IMR-90 (cell line): Measurements from ENCODE around the gene C1R. TPM values are rescaled to one million over a fixed set of nuclear protein-coding genes. Genes with fewer than 3 reads are reported as not detected.

Source experiments
- ATAC-seq: fragments of 200-7000 bp; cut with Tn5 transposase; 2 replicates; pipeline ENCODE4 v1.9.1; 2020; ENCODE audit warnings: low read depth, mild to moderate bottlenecking, moderate library complexity
- BruUV-seq: library from RNA; stranded (reverse); fragments of 400-500 nt; replicated peaks from 2 replicates; lab custom pipeline; 2021; lab: Mats Ljungman, UMichigan
- CTCF ChIA-PET: fragments of 300-600 bp; formaldehyde crosslinking; extraction: SDS; loops from one replicate; lab custom pipeline; 2021; ENCODE audit warnings: antibody characterized with exemption; lab: Yijun Ruan, JAX
- POLR2A ChIA-PET: fragments of 300-600 bp; sonication (Branson Sonifier 250); formaldehyde crosslinking; loops from one replicate; lab custom pipeline; 2022; ENCODE audit warnings: antibody characterized with exemption; ENCODE audit not compliant: unreplicated experiment; lab: Charles Lee
- DNase-seq: peaks from one replicate; pipeline ENCODE4 v3.0.0; 2013
- H2AFZ ChIP-seq: replicated peaks from 2 replicates; pipeline ENCODE3; 2013; ENCODE audit warnings: low read length, mild to moderate bottlenecking; ENCODE audit not compliant: poor library complexity
- H2AK5ac ChIP-seq: 2 replicates; pipeline ENCODE4 v1.6.1; 2013; ENCODE audit warnings: low read depth, low read length, inconsistent platforms
- H2AK9ac ChIP-seq: replicated peaks from 2 replicates; pipeline ENCODE3; 2013; ENCODE audit warnings: mild to moderate bottlenecking, low read depth, low read length, moderate library complexity; ENCODE audit not compliant: poor library complexity
- H2BK120ac ChIP-seq: 2 replicates; pipeline ENCODE4 v1.6.1; 2013; ENCODE audit warnings: low read depth, low read length, inconsistent platforms
- H2BK15ac ChIP-seq: 3 replicates; pipeline ENCODE4 v1.6.1; 2013; ENCODE audit warnings: low read depth, low read length, inconsistent platforms
- H2BK20ac ChIP-seq: 2 replicates; pipeline ENCODE4 v1.6.1; 2013; ENCODE audit warnings: low read depth, mild to moderate bottlenecking, inconsistent platforms, low read length, moderate library complexity
- H2BK5ac ChIP-seq: 2 replicates; pipeline ENCODE4 v1.6.1; 2013; ENCODE audit warnings: mild to moderate bottlenecking, low read depth, low read length, inconsistent platforms; ENCODE audit not compliant: poor library complexity, severe bottlenecking
- H3K14ac ChIP-seq: replicated peaks from 2 replicates; pipeline ENCODE4 v1.6.1; 2013; ENCODE audit warnings: low read depth, low read length, inconsistent platforms
- H3K18ac ChIP-seq: 2 replicates; pipeline ENCODE4 v1.6.1; 2013; ENCODE audit warnings: low read depth, low read length, control low read depth
- H3K23ac ChIP-seq: 2 replicates; pipeline ENCODE4 v1.6.1; 2013; ENCODE audit warnings: low read depth, low read length, inconsistent platforms
- H3K27ac ChIP-seq: 2 replicates; pipeline ENCODE4 v1.5.1; 2013; ENCODE audit warnings: mild to moderate bottlenecking, control low read depth, low read length; ENCODE audit not compliant: insufficient read depth
- H3K27me3 ChIP-seq: 2 replicates; pipeline ENCODE4 v1.6.1; 2013; ENCODE audit warnings: low read length; ENCODE audit not compliant: control insufficient read depth, insufficient read depth
- H3K36me3 ChIP-seq: 2 replicates; pipeline ENCODE4 v1.6.1; 2013; ENCODE audit warnings: low read length, mixed read lengths; ENCODE audit not compliant: control insufficient read depth, insufficient read depth
- H3K4ac ChIP-seq: 2 replicates; pipeline ENCODE4 v1.6.1; 2013; ENCODE audit warnings: low read depth, low read length, inconsistent platforms
- H3K4me1 ChIP-seq: 2 replicates; pipeline ENCODE4 v1.6.1; 2013; ENCODE audit warnings: low read length, mixed read lengths; ENCODE audit not compliant: control insufficient read depth, insufficient read depth
- H3K4me2 ChIP-seq: 2 replicates; pipeline ENCODE4 v1.6.1; 2013; ENCODE audit warnings: low read depth, mild to moderate bottlenecking, control low read depth, low read length, moderate library complexity
- H3K4me3 ChIP-seq: 2 replicates; pipeline ENCODE4 v1.5.1; 2013; ENCODE audit warnings: low read depth, mild to moderate bottlenecking, control low read depth, low read length, moderate library complexity; ENCODE audit not compliant: insufficient read depth
- H3K56ac ChIP-seq: 2 replicates; pipeline ENCODE4 v1.6.1; 2013; ENCODE audit warnings: low read length, inconsistent platforms; ENCODE audit not compliant: insufficient read depth; ENCODE audit errors: extremely low read depth
- H3K79me1 ChIP-seq, 2 experiments: 2 replicates each; pipeline ENCODE4 v1.6.1; 2013; ENCODE audit warnings: low read length in 2 of 2, inconsistent platforms in 1 of 2, low read depth in 1 of 2
- H3K9ac ChIP-seq: 2 replicates; pipeline ENCODE4 v1.6.1; 2013; ENCODE audit warnings: low read depth, low read length, control low read depth
- H3K9me1 ChIP-seq: 2 replicates; pipeline ENCODE4 v1.6.1; 2013; ENCODE audit warnings: low read length, inconsistent platforms; ENCODE audit not compliant: insufficient read depth
- H3K9me3 ChIP-seq: 2 replicates; pipeline ENCODE4 v1.6.1; 2013; ENCODE audit warnings: low read length; ENCODE audit not compliant: control insufficient read depth, insufficient read depth
- H4K20me1 ChIP-seq: 2 replicates; pipeline ENCODE4 v1.6.1; 2013; ENCODE audit warnings: low read length, inconsistent platforms; ENCODE audit not compliant: insufficient read depth
- H4K5ac ChIP-seq: 2 replicates; pipeline ENCODE4 v1.6.1; 2013; ENCODE audit warnings: mild to moderate bottlenecking, low read depth, low read length, control low read depth
- H4K8ac ChIP-seq, 2 experiments: 2 replicates each; pipeline ENCODE4 v1.6.1; 2013; ENCODE audit warnings: low read depth in 2 of 2, low read length in 2 of 2, control low read depth in 1 of 2, inconsistent platforms in 1 of 2
- H4K91ac ChIP-seq: 2 replicates; pipeline ENCODE4 v1.6.1; 2013; ENCODE audit warnings: low read depth, low read length, inconsistent platforms; ENCODE audit not compliant: insufficient read depth
- BHLHE40 ChIP-seq: fragments of 150-350 bp; IDR thresholded peaks from 2 replicates; pipeline ENCODE4 v1.6.1; 2016; ENCODE audit warnings: mild to moderate bottlenecking, low read depth, low read length
- CEBPB ChIP-seq: IDR thresholded peaks from 2 replicates; pipeline ENCODE4 v1.6.1; 2012; ENCODE audit warnings: low read depth, low read length, improper control_type of control experiment
- CTCF ChIP-seq: conservative IDR thresholded peaks from 2 replicates; pipeline ENCODE4 v1.5.1; 2012; ENCODE audit warnings: mild to moderate bottlenecking, low read depth, low read length, improper control_type of control experiment
- ELK1 ChIP-seq: fragments of 150-350 bp; IDR thresholded peaks from 2 replicates; pipeline ENCODE4 v1.6.1; 2016; ENCODE audit warnings: low read depth, mild to moderate bottlenecking, low read length, moderate library complexity, borderline replicate concordance
- MAFK ChIP-seq: IDR thresholded peaks from 2 replicates; pipeline ENCODE4 v1.6.1; 2012; ENCODE audit warnings: low read depth, low read length, improper control_type of control experiment
- MAZ ChIP-seq: IDR thresholded peaks from 2 replicates; pipeline ENCODE4 v1.6.1; 2012; ENCODE audit warnings: low read depth, mild to moderate bottlenecking, low read length, improper control_type of control experiment, moderate library complexity, borderline replicate concordance
- MXI1 ChIP-seq: IDR thresholded peaks from 2 replicates; pipeline ENCODE4 v1.6.1; 2012; ENCODE audit warnings: low read depth, mild to moderate bottlenecking, low read length, moderate library complexity, borderline replicate concordance
- RAD21 ChIP-seq: IDR thresholded peaks from 2 replicates; pipeline ENCODE4 v1.6.1; 2012; ENCODE audit warnings: low read length, improper control_type of control experiment
- RFX5 ChIP-seq: IDR thresholded peaks from 2 replicates; pipeline ENCODE4 v1.8.0; 2012; ENCODE audit warnings: low read depth, mild to moderate bottlenecking, low read length, moderate library complexity
- WGBS, 2 experiments: methylation state at CpG; one replicate each; pipeline versions ENCODE4 v1.1.5 to v1.1.7; 2013; ENCODE audit warnings: missing lambda C conversion rate in 2 of 2; ENCODE audit not compliant: insufficient read length in 1 of 2; ENCODE audit errors: extremely low coverage in 2 of 2; 5-methylcytosine and 5-hydroxymethylcytosine counted together
- dilution Hi-C: fragments of 300-500 bp; cut with HindIII; formaldehyde crosslinking; loops from one replicate; pipeline ENCODE4 v1.14.3; 2018; ENCODE audit warnings: low sequenced_read_pairs; ENCODE audit not compliant: unreplicated experiment
- in situ Hi-C: fragments of 300-500 bp; cut with MboI; formaldehyde crosslinking; loops from 3 replicates; pipeline ENCODE4 v1.14.3; 2019; ENCODE audit warnings: low sequenced_read_pairs, inconsistent platforms, mixed read lengths
- intact Hi-C: fragments of 100-400 bp; cut with micrococcal nuclease; formaldehyde crosslinking; loops from 2 replicates; pipeline ENCODE4 v1.10.0; 2022
- polyA plus RNA-seq, 3 experiments: library from polyadenylated mRNA; depleted of rRNA; stranded (reverse); fragments of >200 nt; gene quantifications; 2 replicates each; pipeline ENCODE4 v1.2.3, GENCODE V29; 2012; ENCODE audit warnings: low replicate concordance in 1 of 3
- total RNA-seq: library from RNA; depleted of rRNA; stranded (reverse); fragments of >200 nt; gene quantifications from 2 replicates; pipeline ENCODE4 v1.2.3, GENCODE V29; 2012

Gene C1R
- total and polyA plus RNA-seq, 2 of the 4 experiments (the other 2 are of a cell fraction) = 38.4 to 165 TPM

GRCh38 chr12:7076493-7076892 lies 15.8 kb downstream of the C1R start:
- H3K27me3 ChIP-seq = no peaks in the 10 kb centered on the region
- peak overlapping the region; percentile 47 for H4K5ac ChIP-seq
- H3K79me1 ChIP-seq = no peaks in the 10 kb centered on the region
- H3K9me1 ChIP-seq = peaks cover 19% of the 10 kb centered on the region
- H3K14ac ChIP-seq = peak overlapping the region; percentile 80
- H3K56ac ChIP-seq = no peak overlapping the region
- no peak overlapping the region for H3K4me3 ChIP-seq
- intact Hi-C loops (no loop called here), dilution Hi-C loops (no loop called here), in situ Hi-C loops (no loop called here)
- peak overlapping the region; percentile 2 for H2AK9ac ChIP-seq
- H3K9me3 ChIP-seq = no peaks in the 10 kb centered on the region
- CTCF ChIA-PET = interaction anchor here (1.2 kb wide), 1 partner anchor 18 kb away, joined by 3 read pairs; no protein-coding TSS in a partner anchor
- H2AFZ ChIP-seq = no peak overlapping the region
- peak overlapping the region; percentile 63; the same call in 1 of the 2 replicates for H3K23ac ChIP-seq
- H2BK15ac ChIP-seq = peak overlapping the region; percentile 48; the same call in 2 of the 3 replicates
- WGBS, 2 experiments = no CpG with 5 or more reads among the region's 4 CpGs
- H2BK5ac ChIP-seq = peak overlapping the region; percentile 77
- H3K36me3 ChIP-seq = peaks cover 12% of the 10 kb centered on the region
- DNase-seq (no peak), ATAC-seq (no peak)
- peak overlapping the region; percentile 77 for H3K4ac ChIP-seq
- H4K20me1 ChIP-seq = peaks cover 4% of the 10 kb centered on the region; the same call in 1 of the 2 replicates
- H3K4me1 ChIP-seq = peaks cover 17% of the 10 kb centered on the region
- peak overlapping the region; percentile 72 for H3K18ac ChIP-seq
- POLR2A ChIA-PET = interaction anchor here (0.6 kb wide), 1 partner anchor 179 kb away, joined by 5 read pairs; no protein-coding TSS in a partner anchor
- H4K8ac ChIP-seq = peak overlapping the region; percentile 1 to 20; a peak in 2 of 4 replicates
- H2AK5ac ChIP-seq = peak overlapping the region; percentile 92
- H2BK120ac ChIP-seq = peak overlapping the region; percentile 72
- no peak for TF ChIP-seq MAZ
- no peak for TF ChIP-seq BHLHE40
- no peak for TF ChIP-seq CEBPB
- no peak for TF ChIP-seq CTCF
- TF ChIP-seq MAFK = no peak
- TF ChIP-seq RAD21 = no peak
- TF ChIP-seq ELK1 = no peak
- TF ChIP-seq MXI1 = no peak
- no peak for TF ChIP-seq RFX5
- H3K9ac ChIP-seq = no peak overlapping the region
- H2BK20ac ChIP-seq = peak overlapping the region; percentile 81
- BruUV-seq = no TSS peak
- H3K4me2 ChIP-seq = peak overlapping the region; percentile 18; the same call in 1 of the 2 replicates
- peak overlapping the region; percentile 61 for H4K91ac ChIP-seq
- H3K27ac ChIP-seq = peak overlapping the region; percentile 87; the same call in 1 of the 2 replicates
